ENCODE data around the gene WDR82. TPM values are rescaled to one million over a fixed set of nuclear protein-coding genes. Genes with fewer than 3 reads are reported as not detected.

The WDR82 gene
- total and polyA plus RNA-seq, 8 donors: 60.2 to 124 (median 108) TPM

Small RNA genes within 50 kb of the gene (microRNA-seq; reads per million reads assigned to microRNA genes)
- gene MIR135A1 (0.14 to 0.34 reads per million in 2 donors), gene MIRLET7G (42,229 to 62,761 reads per million in 2 donors)

Other genes with a start within 250 kb of the WDR82 start
- gene DUSP7, start 222.1 kb downstream of the WDR82 start, total RNA-seq: 10 to 100 TPM; 35.9 to 38.3 TPM
- 10 to 100 TPM; 17.5 to 23.6 (median 19.9) TPM for gene DUSP7, start 222.1 kb downstream of the WDR82 start, polyA plus RNA-seq (ENCODE audit: insufficient read length in 6 of 6)
- gene POC1A, start 124.2 kb downstream of the WDR82 start, total RNA-seq: 1 to 10 TPM; 5.3 to 7.6 TPM
- 10 to 100 TPM in 3 of 6 donors, 1 to 10 TPM in 3; 7.9 to 16.5 (median 9.3) TPM for gene POC1A, start 124.2 kb downstream of the WDR82 start, polyA plus RNA-seq (ENCODE audit: insufficient read length in 6 of 6)
- gene ALAS1, start 80.5 kb downstream of the WDR82 start, total RNA-seq: 10 to 100 TPM; 66.7 to 70.1 TPM
- 10 to 100 TPM; 31.6 to 45.3 (median 41.6) TPM for gene ALAS1, start 80.5 kb downstream of the WDR82 start, polyA plus RNA-seq (ENCODE audit: insufficient read length in 6 of 6)
- gene TLR9, start 53.0 kb downstream of the WDR82 start, total RNA-seq: 1 to 10 TPM in 1 of 2 donors, not detected in 1; 1.5 TPM
- gene TLR9, start 53.0 kb downstream of the WDR82 start, polyA plus RNA-seq (ENCODE audit: insufficient read length in 6 of 6): under 1 TPM; 0.21 to 0.78 (median 0.39) TPM
- 10 to 100 TPM; 47.7 to 77.5 TPM for gene TWF2, start 39.5 kb downstream of the WDR82 start, total RNA-seq
- 10 to 100 TPM; 28.9 to 37.7 (median 30.9) TPM for gene TWF2, start 39.5 kb downstream of the WDR82 start, polyA plus RNA-seq (ENCODE audit: insufficient read length in 6 of 6)
- gene PPM1M, start 32.9 kb downstream of the WDR82 start, total RNA-seq: 10 to 100 TPM; 33.1 to 48.3 TPM
- 10 to 100 TPM; 27.4 to 36.3 (median 30.9) TPM for gene PPM1M, start 32.9 kb downstream of the WDR82 start, polyA plus RNA-seq (ENCODE audit: insufficient read length in 6 of 6)
- gene GLYCTK, start 9.2 kb upstream of the WDR82 start, total RNA-seq: 10 to 100 TPM in 1 of 2 donors, 1 to 10 TPM in 1; 8.9 to 13.7 TPM
- 10 to 100 TPM; 10.3 to 11.7 (median 11.0) TPM for gene GLYCTK, start 9.2 kb upstream of the WDR82 start, polyA plus RNA-seq (ENCODE audit: insufficient read length in 6 of 6)
- 1 to 10 TPM; 6.5 to 7.7 TPM for gene DNAH1, start 37.7 kb upstream of the WDR82 start, total RNA-seq
- 10 to 100 TPM in 4 of 6 donors, 1 to 10 TPM in 2; 7.5 to 14.0 (median 10.8) TPM for gene DNAH1, start 37.7 kb upstream of the WDR82 start, polyA plus RNA-seq (ENCODE audit: insufficient read length in 6 of 6)
- gene BAP1, start 131.4 kb upstream of the WDR82 start, total RNA-seq: 10 to 100 TPM; 66.6 to 69.8 TPM
- gene BAP1, start 131.4 kb upstream of the WDR82 start, polyA plus RNA-seq (ENCODE audit: insufficient read length in 6 of 6): 10 to 100 TPM; 70.0 to 87.2 (median 78.8) TPM
- gene PHF7, start 132.0 kb upstream of the WDR82 start, total RNA-seq: 1 to 10 TPM; 3.9 to 6.5 TPM
- 10 to 100 TPM in 4 of 6 donors, 1 to 10 TPM in 2; 9.3 to 11.7 (median 10.4) TPM for gene PHF7, start 132.0 kb upstream of the WDR82 start, polyA plus RNA-seq (ENCODE audit: insufficient read length in 6 of 6)
- 10 to 100 TPM; 30.5 to 36.5 TPM for gene SEMA3G, start 166.5 kb upstream of the WDR82 start, total RNA-seq
- gene SEMA3G, start 166.5 kb upstream of the WDR82 start, polyA plus RNA-seq (ENCODE audit: insufficient read length in 6 of 6): 1 to 10 TPM; 5.7 to 8.0 (median 6.1) TPM
- gene TNNC1, start 175.4 kb upstream of the WDR82 start, total RNA-seq: 100 to 1,000 TPM in 1 of 2 donors, 10 to 100 TPM in 1; 30.7 to 117 TPM
- gene TNNC1, start 175.4 kb upstream of the WDR82 start, polyA plus RNA-seq (ENCODE audit: insufficient read length in 6 of 6): 10 to 100 TPM; 16.7 to 49.3 (median 30.1) TPM
- 100 to 1,000 TPM in 1 of 2 donors, 10 to 100 TPM in 1; 72.6 to 104 TPM for gene NISCH, start 177.0 kb upstream of the WDR82 start, total RNA-seq
- gene NISCH, start 177.0 kb upstream of the WDR82 start, polyA plus RNA-seq (ENCODE audit: insufficient read length in 6 of 6): 100 to 1,000 TPM; 133 to 178 (median 154) TPM
- gene STAB1, start 216.7 kb upstream of the WDR82 start, total RNA-seq: 100 to 1,000 TPM; 122 to 334 TPM
- 10 to 100 TPM; 46.5 to 58.2 (median 48.0) TPM for gene STAB1, start 216.7 kb upstream of the WDR82 start, polyA plus RNA-seq (ENCODE audit: insufficient read length in 6 of 6)

Measured in left lung (tissue), 8 donors.